GM19240 (cell line): ENCODE results near the gene SPTAN1.
"Not testable (repeated sequence)": the region's sequence is repeated elsewhere in the genome, so short reads cannot be mapped to it uniquely, and the experiment has no call there.

Experiments
- DNase-seq: peaks from one replicate; pipeline ENCODE4 v3.0.0; 2011; ENCODE audit warnings: low spot score; ENCODE audit not compliant: insufficient read length

Gene SPTAN1

DNA sequence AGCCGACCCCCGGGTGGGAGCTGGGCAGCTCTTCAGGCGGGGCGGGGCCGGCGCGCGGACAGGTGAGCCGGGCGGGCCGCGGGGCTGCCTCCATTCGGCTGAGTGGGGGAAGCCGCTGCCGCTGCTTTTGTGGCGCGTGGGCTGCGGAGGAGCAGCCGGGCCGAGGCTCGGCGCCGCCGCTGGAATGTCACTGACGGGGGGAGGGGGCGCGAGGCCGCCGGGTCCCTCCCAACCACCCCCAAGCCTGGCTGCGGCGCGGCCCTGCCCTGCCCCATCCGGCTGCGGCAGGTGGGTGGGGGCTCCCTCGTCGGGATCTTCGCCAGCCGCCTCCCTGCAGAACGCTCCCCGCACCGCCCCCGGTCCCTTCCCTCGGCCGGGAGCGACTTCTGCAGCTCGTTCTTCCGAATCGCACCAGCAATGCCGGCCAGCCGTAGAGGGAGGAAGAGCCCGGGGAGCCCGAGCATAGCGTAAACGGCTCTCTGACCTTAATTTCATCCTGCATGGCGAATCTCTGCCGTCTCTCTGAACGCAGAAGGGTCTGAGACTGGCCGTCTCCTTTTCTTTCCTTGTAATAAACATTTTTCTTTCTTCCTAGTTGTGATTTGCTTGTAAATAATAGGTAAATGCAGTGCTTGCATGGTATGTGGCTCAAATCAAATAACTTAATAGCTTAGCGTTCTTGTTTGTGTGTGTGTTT, 505 bp downstream of the SPTAN1 start:
- DNase-seq, result no peak

DNA sequence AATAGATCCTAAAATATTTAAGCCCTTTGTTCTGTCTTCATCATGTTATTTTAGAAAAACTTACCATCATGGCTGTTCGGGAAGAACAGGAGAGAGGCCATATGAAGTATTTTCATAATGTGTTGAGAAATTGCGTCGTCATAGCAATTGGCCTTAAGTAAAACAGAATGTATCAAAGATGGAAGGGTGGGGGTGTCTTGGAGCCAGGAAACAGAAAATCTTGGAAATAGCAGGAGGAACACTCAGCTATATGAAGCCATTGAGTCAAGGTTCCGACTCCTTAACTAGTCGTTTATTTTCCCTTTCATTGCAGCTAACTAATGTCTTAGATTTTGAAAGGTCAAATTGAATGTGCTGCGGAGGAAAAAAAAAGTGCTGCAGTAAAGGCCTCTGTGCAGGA, 1.3 kb downstream of the SPTAN1 start:
- no peak for DNase-seq

DNA sequence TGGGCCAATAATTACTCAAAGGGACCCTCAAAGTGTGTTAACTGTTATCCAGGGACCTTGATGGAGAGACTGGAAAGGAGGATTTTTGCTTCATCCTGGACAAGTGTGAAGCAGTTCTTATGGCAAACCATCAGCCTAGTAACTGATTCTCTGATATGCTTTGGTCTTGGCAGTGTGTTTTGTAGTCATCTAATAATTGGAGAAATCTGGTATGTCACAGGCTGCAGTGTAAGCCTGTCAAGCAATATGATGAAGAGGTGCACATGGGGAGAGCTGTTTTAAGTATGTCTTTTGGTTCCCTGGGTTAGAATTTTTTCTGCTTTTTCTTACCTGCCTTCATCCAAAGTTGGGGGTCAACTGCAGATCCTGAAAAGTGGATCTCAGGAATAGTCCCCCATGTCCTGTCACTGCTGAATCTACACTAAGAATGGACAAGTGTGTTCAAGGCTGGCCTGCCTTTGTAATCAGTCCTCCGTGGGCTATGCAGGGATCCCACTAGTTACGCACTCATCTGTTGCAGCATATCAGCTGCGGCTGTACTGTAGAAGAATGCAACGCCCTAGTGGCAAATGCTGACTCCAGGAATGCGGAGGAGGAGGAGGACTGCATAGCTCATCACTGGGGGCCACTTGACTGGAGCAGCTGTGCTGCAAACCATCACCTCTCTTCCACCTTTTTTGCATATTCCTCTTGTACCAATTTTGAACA, 1.9 kb downstream of the SPTAN1 start:
- DNase-seq, result no peak

DNA sequence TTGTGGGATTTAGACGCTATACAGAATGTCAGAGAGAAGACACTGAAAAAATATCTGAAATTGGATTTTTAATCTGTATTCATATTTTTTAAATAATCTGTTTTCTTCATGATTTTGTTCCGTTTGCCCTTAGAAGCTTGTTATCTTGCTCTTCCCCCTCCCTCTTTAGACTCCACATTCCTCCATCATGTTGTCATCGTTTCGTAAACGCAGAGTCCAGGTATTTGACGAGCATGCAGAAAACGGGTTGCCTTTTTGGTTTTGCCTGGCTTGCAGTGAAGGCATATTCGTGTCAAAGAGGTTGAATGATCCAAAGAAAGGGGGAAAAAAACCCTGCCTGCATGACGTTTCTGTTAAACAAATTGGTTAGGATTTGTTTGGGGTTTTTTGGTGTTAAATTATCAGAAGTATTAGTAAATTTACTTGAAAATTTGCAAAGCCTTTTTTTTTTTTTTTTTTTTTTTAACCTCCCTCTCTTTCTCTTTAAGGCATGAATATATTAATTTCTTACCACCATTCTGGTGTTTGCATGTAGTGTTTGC, 2.9 kb downstream of the SPTAN1 start:
- no peak for DNase-seq

DNA sequence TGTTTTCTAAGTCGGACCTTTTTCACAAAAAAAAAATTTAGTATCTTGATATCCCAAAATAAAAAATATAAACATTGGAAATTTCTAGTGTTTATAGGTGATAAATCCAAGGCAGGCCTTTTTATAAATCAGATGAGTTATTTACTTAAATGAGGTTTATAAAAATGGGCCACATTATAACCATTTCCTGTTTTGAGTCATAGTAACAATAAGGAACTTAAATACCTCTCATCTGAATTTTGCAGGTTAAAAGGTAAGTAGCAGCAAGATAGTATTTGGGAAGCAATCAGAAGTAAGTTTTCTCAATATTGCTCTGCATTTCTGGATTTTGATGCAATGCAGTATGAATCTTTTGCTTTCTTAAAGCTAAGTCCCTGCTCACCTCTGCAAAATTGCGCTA, 3.9 kb downstream of the SPTAN1 start:
- no peak for DNase-seq

DNA sequence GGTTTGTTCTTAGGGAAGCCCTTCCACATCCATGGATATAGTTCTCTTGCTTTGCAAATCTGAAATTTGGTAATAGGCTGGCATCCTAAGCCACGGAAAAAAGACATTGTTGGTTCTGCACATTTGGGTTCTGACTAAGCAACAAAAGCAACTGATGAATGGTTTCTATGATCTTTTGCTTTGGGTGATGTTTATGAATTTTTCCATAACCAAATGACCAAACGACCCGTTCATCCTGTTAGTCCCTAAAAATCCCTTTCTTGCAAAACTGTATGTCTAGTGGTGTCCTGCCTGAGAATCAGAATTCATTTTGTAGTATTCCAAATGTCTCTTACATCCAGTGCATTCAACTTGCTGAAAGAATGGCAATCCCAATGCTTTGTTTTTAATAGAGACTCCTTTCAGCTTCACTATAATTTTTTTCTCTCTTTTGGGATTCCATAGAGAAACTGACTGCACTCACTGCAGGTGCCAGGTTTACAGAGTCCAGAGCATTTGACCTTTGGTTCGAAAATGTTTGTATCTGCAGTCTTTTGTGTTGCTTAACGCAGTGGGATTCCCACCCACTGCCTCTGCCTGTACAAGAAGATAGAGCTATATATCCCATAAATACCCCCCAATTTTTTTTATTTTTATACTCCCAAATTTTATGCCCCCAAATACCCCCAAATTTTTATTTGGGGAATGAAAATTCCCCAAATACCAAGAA, 4.7 kb downstream of the SPTAN1 start:
- DNase-seq, result no peak

DNA sequence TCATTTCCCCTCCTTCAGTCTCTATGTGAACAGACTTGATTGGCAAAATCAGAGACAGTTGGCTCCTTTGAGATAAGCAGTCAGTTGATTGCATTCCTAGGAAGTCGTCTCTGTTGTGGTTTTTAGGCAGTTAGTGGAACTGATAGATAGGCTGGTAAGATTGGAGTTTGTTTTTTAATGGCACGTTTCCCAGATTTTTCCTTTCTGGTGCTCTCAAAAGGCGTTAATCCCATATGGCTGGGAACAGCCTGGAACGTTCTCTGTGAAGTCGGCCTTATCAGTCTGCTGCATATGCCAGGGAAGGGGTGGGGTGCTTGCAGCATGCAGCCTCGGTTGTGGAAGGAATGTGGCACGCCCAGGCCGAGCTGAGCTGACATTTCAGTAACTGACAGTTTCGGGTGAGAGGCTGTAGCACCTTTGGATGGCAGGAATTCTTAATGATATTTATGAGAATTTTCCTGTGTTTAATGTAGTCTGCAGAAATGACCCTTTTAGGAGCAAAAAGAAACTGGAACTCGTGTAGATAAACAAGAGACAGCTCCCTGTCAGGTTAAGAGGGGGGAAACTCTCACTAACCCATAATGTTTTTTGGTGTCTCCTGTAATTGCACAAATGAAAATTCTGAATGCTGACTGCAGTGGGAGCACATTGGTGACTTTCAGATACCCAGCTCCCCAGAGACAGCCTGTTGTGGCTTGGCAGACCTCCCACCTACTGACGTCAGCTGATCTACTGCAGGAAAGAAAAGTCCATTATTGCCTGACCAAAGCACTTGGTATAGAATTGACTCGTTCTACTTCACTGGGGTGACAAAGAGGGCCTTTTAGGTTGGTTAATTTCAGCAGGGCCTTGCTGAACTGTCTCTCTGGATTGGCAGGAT, 6.3 kb downstream of the SPTAN1 start:
- no peak for DNase-seq

DNA sequence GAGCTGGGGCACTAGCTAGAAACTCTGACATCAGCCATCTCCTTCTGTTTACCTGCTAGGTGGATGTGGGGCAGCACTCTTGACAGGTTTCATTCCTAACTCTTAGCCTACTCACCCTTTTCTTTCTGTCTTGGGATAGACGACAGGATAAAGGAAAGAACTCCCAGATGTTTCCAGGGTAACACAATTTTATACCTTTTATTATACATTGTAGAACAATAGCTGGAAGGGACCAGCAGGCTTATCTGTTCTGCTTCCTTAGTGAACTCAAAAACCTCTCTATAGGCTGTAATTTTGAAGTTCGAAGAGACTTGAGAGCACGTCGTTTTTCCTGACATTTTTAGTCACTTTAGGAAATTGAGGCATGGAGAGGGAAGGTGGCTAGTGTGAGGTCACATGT, 13.2 kb downstream of the SPTAN1 start:
- DNase-seq, result no peak

DNA sequence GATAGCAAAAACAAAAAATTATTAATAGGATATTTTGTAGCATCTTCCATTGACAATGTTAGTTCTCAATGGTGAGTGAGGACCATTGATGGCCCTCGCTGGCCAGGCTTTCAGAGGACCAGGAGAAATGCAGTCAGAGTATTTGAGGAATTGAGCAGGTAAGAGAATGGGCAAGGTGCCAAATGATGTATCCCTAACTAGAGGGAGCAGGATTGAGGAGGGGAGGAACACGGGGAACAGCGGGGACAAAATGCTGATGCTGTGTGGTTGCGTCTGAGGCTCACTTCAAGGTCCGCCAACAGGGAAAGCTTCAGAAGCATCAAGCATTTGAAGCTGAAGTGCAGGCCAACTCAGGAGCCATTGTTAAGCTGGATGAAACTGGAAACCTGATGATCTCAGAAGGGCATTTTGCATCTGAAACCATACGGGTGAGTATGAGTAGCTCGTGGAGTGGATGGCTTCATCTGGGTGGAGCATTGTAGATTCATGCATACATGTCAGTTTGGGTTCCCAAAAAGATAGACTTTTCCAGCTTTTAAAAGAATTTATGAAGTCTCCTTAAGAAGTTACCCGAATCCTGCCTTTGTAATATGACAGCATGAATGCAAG, 16.2 kb downstream of the SPTAN1 start:
- DNase-seq, result no peak

DNA sequence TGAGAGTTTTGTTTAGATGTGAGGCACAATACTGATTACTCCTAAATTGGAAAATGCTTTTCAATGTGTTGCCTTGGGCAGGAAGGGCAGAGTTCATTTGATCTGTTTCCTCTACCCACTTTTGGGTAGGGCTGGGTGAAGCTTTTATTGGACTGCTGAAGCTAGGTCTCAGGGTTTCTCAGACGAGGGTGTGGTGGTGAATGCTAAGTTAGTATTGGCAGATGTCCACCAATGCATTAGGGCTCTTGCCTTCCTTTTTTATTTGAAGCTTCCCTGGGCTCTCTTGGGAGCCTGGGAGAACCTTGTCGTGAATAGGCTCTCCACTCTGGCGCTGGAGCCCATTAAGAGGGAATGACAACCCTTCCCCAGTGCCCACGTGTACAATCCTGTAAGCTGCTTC, 23.1 kb downstream of the SPTAN1 start:
- no peak for DNase-seq

DNA sequence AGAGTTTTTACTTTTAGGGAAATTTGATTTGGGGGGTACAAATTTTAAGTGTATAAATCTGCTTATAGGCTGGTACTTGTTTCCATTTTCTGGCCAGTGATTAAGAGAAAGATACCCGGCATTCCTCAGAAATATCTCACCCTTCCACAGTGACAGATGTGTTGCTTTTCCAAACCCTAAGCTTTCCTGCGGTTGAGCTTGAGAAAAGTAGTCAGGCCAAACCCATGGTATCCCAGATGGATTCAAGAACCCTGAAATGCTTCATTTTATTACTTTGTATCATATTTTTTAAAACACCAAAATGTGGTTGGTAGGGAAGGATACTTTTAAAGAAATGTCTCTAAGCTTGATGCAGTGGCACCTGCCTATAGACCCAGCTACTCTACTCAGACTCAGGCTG, 23.5 kb downstream of the SPTAN1 start:
- DNase-seq, result no peak

DNA sequence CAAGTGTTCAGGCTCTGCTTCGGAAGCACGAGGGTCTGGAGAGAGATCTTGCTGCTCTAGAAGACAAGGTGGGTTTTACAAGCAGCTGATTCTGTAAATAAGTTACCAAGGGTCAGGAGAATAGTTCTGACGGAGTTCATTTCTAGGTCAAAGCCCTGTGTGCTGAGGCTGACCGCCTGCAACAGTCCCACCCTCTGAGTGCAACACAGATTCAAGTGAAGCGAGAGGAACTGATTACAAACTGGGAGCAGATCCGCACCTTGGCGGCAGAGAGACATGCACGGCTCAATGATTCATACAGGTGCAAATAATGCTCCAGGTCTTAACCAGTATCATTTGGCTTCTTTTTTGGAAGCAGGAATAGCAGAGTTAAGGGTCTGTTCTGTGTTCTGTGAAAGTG, 24.8 kb downstream of the SPTAN1 start:
- no peak for DNase-seq

DNA sequence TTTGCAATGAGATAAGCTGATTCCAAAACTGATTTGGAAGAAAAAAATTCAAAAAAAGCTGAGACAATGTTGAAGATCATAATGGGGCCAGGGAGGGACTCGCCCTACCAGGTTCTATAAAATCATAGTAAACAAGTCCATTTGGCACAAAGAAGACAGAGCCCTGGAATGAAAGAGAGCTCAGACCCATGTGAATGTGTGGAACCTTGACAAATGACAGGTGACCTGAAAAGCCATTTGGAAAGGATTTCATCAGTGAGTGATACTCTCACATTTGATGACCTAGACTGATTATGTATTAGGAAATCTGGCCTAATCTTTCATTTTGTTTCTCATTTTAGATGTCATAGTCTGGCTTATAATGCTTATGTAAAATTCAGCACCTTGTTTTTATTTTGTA, 26.8 kb downstream of the SPTAN1 start:
- DNase-seq, result no peak

DNA sequence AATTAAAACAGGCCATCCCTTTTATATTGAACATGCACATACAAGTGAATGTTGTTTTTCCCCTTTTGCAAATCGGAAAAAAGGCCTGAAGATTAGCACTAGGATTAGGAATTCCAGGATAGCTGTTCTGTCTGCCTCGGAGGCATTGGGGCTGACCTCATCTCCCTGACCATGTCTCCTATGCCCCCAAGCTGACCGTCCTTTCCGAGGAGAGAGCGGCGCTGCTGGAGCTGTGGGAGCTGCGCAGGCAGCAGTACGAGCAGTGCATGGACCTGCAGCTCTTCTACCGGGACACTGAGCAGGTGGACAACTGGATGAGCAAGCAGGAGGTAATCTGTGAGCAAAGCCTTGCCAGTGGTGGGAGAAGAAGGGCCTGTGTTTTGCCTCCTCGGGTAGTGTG, 28.3 kb downstream of the SPTAN1 start:
- DNase-seq, result no peak

DNA sequence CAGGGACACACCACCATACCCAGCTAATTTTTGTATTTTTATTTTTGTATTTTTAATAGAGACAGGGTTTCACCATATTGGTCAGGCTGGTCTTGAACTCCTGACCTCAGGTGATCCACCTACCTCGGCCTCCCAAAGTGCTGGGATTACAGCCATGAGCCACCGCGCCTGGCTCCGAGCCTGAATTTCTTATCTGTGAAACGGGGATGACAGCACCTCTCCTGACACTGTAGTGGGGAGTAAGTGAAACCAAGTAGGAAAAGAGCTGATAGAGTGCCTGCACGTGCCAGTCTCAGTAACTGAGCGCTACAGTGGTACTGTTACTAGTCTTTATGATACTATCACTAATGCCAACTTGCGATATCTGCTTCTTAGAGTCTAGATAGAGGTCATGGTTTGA, 32.8 kb downstream of the SPTAN1 start:
- not testable (repeated sequence) for DNase-seq

DNA sequence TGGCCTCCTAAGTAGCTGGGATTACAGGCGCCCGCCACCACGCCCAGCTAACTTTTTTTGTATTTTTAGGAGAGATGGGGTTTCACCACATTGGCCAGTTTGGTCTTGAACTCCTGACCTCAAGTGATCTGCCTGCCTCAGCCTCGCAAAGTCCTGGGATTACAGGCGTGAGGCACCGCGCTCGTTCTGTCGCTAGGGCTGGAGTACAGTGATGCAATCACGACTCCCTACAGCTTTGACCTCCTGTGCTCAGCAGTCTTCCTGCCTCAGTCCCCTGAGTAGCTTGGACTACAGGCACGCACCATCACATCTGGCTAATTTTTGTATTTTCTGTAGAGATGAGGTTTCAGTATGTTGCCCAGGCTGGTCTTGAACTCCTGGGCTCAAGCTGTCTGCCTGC, 34.5 kb downstream of the SPTAN1 start:
- DNase-seq, result not testable (repeated sequence)

DNA sequence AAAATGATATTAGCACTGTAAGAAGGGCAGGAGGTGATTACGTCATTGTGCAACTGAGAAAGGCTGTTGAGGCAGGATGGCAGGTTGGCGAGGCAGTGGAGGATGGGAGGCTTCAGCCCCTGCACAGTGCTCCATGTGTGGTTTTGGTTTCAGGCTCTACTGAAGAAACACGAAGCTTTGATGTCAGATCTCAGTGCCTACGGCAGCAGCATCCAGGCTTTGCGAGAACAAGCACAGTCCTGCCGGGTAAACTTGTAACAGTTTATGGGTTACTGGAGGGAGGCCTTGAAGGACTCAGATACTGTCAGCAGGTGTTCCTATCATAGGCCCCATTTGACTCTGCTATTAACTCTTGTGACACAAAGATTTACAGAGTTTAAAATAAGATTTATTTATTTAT, 35.1 kb downstream of the SPTAN1 start:
- no peak for DNase-seq

DNA sequence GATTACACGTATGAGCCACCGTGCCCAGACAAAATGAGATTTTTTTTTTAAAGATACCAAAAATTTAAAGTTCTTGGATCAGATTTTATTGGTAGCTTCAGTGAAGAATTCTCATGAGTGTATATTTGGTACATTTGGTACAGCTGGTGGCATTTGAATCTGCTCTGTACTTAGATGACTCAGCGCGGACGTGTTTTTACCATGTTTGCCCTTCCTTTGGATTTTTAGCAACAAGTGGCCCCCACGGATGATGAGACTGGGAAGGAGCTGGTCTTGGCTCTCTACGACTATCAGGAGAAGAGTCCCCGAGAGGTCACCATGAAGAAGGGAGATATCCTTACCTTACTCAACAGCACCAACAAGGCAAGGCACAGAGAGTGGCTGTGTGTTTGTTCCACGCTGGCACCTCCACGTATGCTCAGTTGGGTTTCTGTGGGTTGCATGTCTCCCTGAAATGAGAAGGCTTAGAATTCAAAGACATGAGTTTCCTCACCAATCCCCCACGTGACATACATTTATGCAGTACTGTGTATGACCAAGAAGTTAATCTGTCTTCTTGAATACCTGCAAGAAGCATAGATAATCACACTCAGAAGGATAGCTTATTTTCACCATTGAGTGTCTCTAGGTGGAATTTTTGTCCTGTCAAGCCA, 36.3 kb downstream of the SPTAN1 start:
- no peak for DNase-seq

DNA sequence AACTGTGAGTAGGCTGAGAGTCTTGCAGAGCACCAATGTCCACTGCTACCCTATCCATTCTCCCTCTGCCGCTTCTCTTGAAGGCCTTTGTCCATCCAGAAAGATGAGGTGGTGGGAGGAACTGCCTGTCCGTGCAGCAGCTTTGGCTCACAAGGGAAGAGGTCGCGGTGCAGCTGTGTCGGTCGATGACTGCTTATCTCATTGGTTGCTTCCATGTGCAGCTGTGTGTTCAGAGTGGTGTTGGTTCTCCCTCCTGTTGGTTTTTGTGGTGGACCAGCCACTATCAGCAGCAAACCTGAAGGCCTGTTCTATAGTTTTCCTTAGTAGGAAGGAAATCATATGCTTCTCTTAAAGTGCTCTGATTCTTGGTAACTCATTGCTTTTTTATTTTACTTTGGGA, 40.7 kb downstream of the SPTAN1 start:
- DNase-seq, result no peak

DNA sequence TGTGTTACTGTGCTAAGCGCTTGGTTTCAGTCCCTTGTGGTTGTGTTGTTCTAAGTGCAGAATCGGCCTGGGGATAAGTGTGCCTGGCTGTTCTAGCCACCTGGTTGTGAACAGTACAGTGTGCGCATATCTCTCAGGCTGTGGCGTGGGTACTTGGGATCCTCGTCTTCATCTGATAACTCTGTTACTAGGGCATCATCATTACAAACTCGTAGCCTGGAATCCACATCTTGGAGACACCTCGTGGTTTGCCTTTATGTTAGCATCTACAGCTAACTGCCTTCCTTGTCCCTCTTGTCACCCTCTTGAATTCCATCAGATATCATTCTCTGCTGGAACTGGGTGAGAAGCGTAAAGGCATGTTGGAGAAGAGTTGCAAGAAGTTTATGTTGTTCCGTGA, 41.5 kb downstream of the SPTAN1 start:
- no peak for DNase-seq
